HG02798 (cell line): Measurements from ENCODE around the gene ULBP1.
"Not testable (repeated sequence)": the region's sequence is repeated elsewhere in the genome, so short reads cannot be mapped to it uniquely, and the experiment has no call there.

Source experiments
- ATAC-seq: cut with Tn5 transposase; IDR thresholded peaks from one replicate; pipeline ENCODE4 v1.9.1; 2021; ENCODE audit warnings: mild to moderate bottlenecking; ENCODE audit not compliant: unreplicated experiment, poor library complexity

The ULBP1 gene, protein sequence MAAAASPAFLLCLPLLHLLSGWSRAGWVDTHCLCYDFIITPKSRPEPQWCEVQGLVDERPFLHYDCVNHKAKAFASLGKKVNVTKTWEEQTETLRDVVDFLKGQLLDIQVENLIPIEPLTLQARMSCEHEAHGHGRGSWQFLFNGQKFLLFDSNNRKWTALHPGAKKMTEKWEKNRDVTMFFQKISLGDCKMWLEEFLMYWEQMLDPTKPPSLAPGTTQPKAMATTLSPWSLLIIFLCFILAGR

DNA sequence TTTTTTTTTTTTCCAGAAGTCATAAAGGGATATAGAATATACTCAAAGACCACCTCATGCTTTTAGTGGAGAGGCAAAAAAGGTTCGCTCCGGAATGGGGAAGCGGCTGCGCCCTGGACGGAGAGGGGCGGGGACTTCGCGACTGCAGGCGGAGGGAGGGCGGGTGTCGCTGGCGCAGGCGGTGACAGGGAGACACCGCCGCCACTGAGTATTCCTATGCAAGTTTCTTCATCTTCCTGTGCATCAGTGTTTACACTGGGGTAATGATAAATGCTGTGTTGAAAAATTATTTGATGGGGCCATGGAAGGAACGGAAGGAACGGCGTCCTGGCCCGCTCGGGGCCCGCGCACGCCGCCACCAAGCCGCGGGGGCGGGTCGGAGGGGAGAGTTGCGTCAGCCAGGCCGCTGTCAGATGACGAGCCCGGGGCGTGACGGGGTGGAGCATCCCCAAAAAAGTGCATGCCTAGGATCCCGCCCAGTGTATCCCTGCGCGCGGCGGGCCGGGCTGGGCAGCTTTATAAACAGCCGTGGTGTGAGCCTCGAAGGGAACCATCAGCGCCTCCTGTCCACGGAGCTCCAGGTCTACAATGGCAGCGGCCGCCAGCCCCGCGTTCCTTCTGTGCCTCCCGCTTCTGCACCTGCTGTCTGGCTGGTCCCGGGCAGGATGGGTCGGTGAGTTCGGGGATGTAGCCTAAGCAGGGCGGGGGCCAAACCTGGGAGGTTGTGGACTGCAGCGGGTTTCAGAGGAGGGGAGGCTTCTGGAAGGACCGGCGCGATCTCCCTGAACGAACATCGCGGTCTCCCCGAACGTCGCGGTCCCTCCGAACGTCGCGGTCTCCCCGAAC lies at the start of gene ULBP1:
Gene ULBP1 (plus strand): TSS at position 482 of the 846 bp plus-strand sequence. CDS start 107 bp downstream, at position 589.
- ATAC-seq = peak; percentile 54

GRCh38 chr6:149915970-149916865 lies 47.5 kb upstream of the ULBP1 start:
- no peak for ATAC-seq

DNA sequence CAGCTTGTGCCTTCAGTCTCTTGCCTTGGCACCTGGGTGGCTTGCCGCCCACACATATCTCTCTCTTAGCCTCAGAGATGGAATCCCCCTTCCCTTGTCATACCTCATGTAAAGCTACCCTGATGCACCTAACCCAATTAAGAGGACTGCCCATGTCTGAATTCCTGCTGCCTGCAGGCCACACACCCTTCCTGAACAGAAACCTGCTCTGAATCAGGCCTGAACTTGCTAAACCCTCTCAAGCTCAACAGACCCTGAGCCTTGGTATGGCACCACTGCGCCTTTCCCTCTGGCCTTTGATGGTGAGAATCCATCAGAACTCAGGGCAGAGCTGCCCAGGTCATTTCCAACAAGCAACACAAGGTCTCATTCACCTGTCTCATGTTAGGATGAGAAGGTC lies 46.1 kb upstream of the ULBP1 start:
- no peak for ATAC-seq

DNA sequence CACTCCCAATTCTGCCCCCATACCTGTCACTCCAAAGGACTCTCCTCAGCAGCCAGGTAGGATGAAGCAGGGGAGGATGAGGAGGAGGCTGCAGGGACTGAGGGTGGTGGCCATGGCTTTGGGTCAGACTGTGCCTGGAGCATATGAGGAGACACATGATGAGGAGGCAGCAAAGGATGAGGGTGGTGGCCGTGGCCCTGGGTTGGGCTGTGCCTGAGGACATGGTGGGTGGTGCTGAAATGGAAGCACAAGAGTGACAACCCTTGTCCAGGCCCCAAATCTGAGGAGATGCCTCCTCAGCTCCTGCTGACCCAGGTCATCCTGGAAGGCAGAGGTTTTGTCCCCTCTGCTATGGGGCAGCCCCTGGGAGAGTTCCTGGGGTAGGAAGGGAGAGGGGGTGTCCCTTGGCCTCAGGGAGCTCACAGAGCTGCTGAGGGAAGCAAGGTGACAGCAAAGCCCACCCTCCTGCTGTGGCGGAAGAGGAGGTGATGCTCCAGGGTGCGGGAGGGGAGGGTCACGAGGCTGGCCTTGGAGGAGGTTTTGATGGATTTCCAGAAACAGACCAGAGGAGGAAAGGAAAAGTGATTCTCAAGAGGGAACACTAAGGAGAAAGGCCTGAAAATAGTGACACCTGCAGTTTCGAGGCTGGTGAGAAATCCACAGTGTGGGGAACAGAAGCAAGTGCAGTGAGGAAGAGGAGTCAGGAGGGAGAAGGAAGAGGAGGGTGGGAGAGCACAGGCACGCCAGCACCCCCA lies 45.4 kb upstream of the ULBP1 start:
- ATAC-seq = no peak

- not testable (repeated sequence) for ATAC-seq
Measured at GRCh38 chr6:149919126-149919833, 44.5 kb upstream of the ULBP1 start.

DNA sequence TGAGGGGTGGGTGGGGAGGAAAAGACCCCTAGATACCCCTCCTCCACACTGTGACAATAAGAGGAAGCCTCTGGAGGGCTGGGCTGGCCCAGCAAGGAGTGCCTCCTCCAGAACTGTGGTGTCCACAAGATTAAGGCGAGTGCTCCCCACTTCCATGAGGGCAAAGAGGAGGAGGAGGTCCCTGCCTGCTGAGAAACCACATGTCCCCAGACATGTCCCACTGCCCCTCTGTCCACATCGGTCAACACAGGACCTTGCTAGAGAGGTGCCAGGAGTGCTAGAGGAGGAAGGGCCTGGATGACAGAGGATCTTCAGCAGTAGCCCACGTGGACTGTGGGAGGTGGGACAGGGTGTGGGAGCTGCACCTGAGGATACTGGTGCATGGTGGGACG lies 43.9 kb upstream of the ULBP1 start:
- ATAC-seq = no peak

DNA sequence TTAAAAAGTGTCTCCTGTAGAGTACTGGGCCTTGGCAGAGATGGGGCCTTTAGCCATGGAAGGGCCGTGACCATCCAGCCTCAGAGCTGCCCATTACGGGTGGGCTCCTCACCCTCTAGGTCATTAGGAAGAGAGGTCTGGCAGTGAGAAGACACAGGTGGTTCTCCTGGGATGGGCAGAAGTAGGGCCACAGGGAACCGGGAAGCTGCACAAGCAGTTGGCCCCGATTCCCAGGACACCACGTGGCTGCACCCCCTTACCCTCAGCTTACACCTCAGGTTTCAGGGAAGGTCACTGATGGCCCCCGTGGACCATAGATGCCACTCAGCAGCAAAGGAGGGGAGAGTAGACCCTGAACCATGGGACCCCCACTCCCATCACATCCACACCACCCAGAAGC lies 42.4 kb upstream of the ULBP1 start:
- no peak for ATAC-seq

- ATAC-seq = not testable (repeated sequence)
Measured at GRCh38 chr6:149922091-149922490, 41.7 kb upstream of the ULBP1 start.

DNA sequence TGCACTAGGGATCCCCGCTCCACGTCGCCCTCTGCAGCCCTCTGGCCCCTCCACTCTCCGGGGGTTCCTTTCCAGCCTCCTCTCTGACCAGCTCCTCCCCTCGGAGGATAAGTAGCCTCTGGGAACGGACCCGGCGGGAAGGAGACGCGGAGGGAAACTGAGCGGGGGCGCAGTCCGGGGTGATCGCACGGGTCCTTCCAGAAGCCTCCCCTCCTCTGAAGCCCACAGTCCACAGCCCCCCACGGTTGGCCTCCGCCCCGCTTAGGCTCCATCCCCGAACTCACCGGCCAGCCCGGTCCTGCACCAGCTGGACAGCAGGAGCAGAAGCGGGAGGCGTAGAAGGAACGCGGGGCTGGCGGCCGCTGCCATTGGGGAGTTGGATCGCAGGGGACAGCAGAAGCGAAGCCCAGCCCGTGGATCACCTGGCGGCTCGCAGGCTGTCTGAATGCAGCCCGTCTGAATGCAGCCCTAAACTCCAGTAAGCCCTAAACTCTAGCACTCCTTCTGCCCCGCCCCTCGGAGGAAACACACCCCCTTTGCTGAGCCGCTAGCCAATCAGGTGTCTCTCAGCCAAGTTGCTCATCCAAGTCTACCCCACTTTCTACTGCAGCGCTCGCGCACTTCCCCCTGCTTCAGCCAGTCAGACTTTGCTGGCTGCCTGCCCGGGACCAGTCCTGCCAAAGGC lies 41.0 kb upstream of the ULBP1 start, which contains the start of gene RAET1G:
Gene RAET1G (minus strand): TSS at position 480 of the 685 bp plus-strand sequence. CDS start 111 bp downstream, at position 369.
- ATAC-seq = no peak

- no peak for ATAC-seq
Measured at GRCh38 chr6:149923327-149923986, 40.3 kb upstream of the ULBP1 start.

- no peak for ATAC-seq
Measured at GRCh38 chr6:149924206-149924932, 39.4 kb upstream of the ULBP1 start.

GRCh38 chr6:149924933-149925252 lies 38.9 kb upstream of the ULBP1 start:
- no peak for ATAC-seq

GRCh38 chr6:149925253-149925973 lies 38.3 kb upstream of the ULBP1 start:
- no peak for ATAC-seq

GRCh38 chr6:149925974-149926777 lies 37.6 kb upstream of the ULBP1 start:
- no peak for ATAC-seq

- not testable (repeated sequence) for ATAC-seq
Measured at GRCh38 chr6:149927025-149927424, 36.7 kb upstream of the ULBP1 start.

- no peak for ATAC-seq
Measured at GRCh38 chr6:149929422-149929821, 34.3 kb upstream of the ULBP1 start.
